ENCODE measurements around the gene HDAC9. TPM values are rescaled to one million over a fixed set of nuclear protein-coding genes. Genes with fewer than 3 reads are reported as not detected.
A peak's percentile ranks its signal among the peaks of the same experiment; 100 is the strongest.

HDAC9 gene
- total RNA-seq, 4 donors from 2014 or later: 54.8 to 96.2 (median 87.2) TPM

GRCh38 chr7:18835001-18835690 lies 339.6 kb downstream of the HDAC9 start:
- no peaks in the 10 kb centered on the region for H3K36me3 ChIP-seq
- no peak overlapping the region for H3K27ac ChIP-seq
- H3K27me3 ChIP-seq: no peaks in the 10 kb centered on the region
- no peak for TF ChIP-seq CTCF (IDR thresholded peaks at IDR 0.05)
- no peak for TF ChIP-seq POLR2A (IDR thresholded peaks at IDR 0.05)
- no peak overlapping the region for H3K4me3 ChIP-seq
- peaks cover 0 to 2% of the 10 kb centered on the region in 2 donors for H3K4me1 ChIP-seq
- no peak for DNase-seq
- no peaks in the 10 kb centered on the region for H3K9me3 ChIP-seq
- intact Hi-C loops (cut with DNase I; ENCODE audit: low total_unique reads): no loop called here

GRCh38 chr7:18843979-18844378 lies 348.4 kb downstream of the HDAC9 start:
- no peak for TF ChIP-seq POLR2A (IDR thresholded peaks at IDR 0.05)
- TF ChIP-seq CTCF (IDR thresholded peaks at IDR 0.05): no peak
- H3K27ac ChIP-seq: no peak overlapping the region
- H3K36me3 ChIP-seq: no peaks in the 10 kb centered on the region
- no peaks in the 10 kb centered on the region for H3K9me3 ChIP-seq
- DNase-seq: no peak
- no peaks in the 10 kb centered on the region for H3K4me1 ChIP-seq
- intact Hi-C loops (cut with DNase I; ENCODE audit: low total_unique reads): no loop called here
- no peaks in the 10 kb centered on the region for H3K27me3 ChIP-seq
- no peak overlapping the region for H3K4me3 ChIP-seq

- Histone ChIP-seq H3K27ac (peak overlapping the region in 1 of 2 donors; percentile 39), H3K4me1 (no peaks in the 10 kb centered on the region), H3K4me3 (no peak overlapping the region), H3K9me3 (no peaks in the 10 kb centered on the region), H3K27me3 (no peaks in the 10 kb centered on the region), H3K36me3 (no peaks in the 10 kb centered on the region)
- intact Hi-C loops (cut with DNase I; ENCODE audit: low total_unique reads): no loop called here
- no peak for DNase-seq
- TF ChIP-seq CTCF (IDR thresholded peaks at IDR 0.05): no peak
- TF ChIP-seq POLR2A (IDR thresholded peaks at IDR 0.05): no peak
Measured at GRCh38 chr7:18844735-18845134, 349.2 kb downstream of the HDAC9 start.

GRCh38 chr7:18845700-18846099 lies 350.2 kb downstream of the HDAC9 start:
- TF ChIP-seq POLR2A (IDR thresholded peaks at IDR 0.05) (no peak), CTCF (IDR thresholded peaks at IDR 0.05) (no peak)
- intact Hi-C loops (cut with DNase I; ENCODE audit: low total_unique reads): no loop called here
- no peak for DNase-seq
- Histone ChIP-seq H3K27me3 (no peaks in the 10 kb centered on the region), H3K4me1 (no peaks in the 10 kb centered on the region), H3K27ac (no peak overlapping the region), H3K4me3 (no peak overlapping the region), H3K36me3 (no peaks in the 10 kb centered on the region), H3K9me3 (no peaks in the 10 kb centered on the region)

GRCh38 chr7:18846765-18847215 lies 351.2 kb downstream of the HDAC9 start:
- Histone ChIP-seq H3K36me3 (no peaks in the 10 kb centered on the region), H3K4me3 (no peak overlapping the region), H3K27ac (no peak overlapping the region), H3K27me3 (no peaks in the 10 kb centered on the region), H3K9me3 (no peaks in the 10 kb centered on the region), H3K4me1 (no peaks in the 10 kb centered on the region)
- no peak for TF ChIP-seq POLR2A (IDR thresholded peaks at IDR 0.05)
- no peak for TF ChIP-seq CTCF (IDR thresholded peaks at IDR 0.05)
- intact Hi-C loops (cut with DNase I; ENCODE audit: low total_unique reads): no loop called here
- DNase-seq: no peak
